Vagina (tissue), 2 donors: ENCODE data around the gene INSC.

Experiments
- POLR2AphosphoS5 ChIP-seq, 2 donors: sonication (generic); formaldehyde crosslinking; IDR thresholded peaks; one replicate each; pipeline ENCODE4 v1.9.0; 2017; ENCODE audit warnings: antibody characterized with exemption in 2 of 2, mild to moderate bottlenecking in 2 of 2, low read depth in 1 of 2; ENCODE audit not compliant: insufficient read depth in 1 of 2
- TF ChIP-seq, protein P1 (sequence below), 3 experiments: fragments of 450-650 bp in 2 of 3; fragments of 200-600 bp in 1 of 3; sonication (generic) in 1 of 3; IDR thresholded peaks; one replicate each; pipeline ENCODE4 v1.5.1; 2017 to 2019; ENCODE audit warnings: antibody characterized with exemption in 3 of 3, mild to moderate bottlenecking in 2 of 3, moderate library complexity in 2 of 3

DNA sequence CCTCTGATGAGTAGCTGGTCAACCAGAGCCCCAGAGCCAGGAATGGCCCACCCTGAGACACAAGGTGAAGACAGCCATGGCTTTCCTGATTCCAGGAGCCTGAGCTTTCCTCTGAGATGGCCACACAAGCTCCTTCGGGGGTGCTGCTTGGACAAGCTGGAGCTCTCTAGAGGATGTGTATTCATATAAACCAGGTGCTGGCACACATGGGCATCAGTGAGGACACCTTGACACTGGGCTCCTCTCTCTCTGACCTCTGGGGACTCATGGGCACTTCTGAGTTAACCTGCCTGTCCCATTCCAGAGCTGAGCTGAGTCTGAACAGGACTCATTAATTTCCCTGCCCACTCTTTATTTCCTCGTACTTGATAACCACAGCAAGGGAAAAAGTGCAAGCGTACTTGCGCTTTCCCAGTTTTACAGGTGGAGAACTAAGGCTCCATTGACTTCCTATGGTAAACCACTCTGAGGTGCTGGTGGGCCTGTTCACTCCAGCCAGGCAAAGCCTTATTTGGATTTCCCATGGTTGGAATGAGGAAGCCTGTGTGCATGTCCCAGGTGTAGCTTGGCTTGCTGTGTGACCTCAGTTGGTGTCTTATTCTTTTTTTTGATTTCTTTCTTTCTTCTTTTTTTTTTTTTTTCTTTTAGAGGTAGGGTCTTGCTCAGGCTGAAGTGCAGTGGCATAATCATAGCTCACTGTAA is 25.4 kb downstream of the INSC start:
- TF ChIP-seq, protein P1, sequence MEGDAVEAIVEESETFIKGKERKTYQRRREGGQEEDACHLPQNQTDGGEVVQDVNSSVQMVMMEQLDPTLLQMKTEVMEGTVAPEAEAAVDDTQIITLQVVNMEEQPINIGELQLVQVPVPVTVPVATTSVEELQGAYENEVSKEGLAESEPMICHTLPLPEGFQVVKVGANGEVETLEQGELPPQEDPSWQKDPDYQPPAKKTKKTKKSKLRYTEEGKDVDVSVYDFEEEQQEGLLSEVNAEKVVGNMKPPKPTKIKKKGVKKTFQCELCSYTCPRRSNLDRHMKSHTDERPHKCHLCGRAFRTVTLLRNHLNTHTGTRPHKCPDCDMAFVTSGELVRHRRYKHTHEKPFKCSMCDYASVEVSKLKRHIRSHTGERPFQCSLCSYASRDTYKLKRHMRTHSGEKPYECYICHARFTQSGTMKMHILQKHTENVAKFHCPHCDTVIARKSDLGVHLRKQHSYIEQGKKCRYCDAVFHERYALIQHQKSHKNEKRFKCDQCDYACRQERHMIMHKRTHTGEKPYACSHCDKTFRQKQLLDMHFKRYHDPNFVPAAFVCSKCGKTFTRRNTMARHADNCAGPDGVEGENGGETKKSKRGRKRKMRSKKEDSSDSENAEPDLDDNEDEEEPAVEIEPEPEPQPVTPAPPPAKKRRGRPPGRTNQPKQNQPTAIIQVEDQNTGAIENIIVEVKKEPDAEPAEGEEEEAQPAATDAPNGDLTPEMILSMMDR (IDR thresholded peaks at IDR 0.05) = no peak
- no peak for TF ChIP-seq POLR2AphosphoS5 (IDR thresholded peaks at IDR 0.05; ENCODE audit: insufficient read depth in 1 of 2, low read depth in 1 of 2)
